ENCODE data around the gene LRRC27.

The LRRC27 gene

GRCh38 chr10:132404169-132404880, 72.3 kb downstream of the LRRC27 start:
- ATAC-seq = no peak

- no peak for ATAC-seq
Observed at GRCh38 chr10:132404911-132405462, 73.0 kb downstream of the LRRC27 start.

- no peak for ATAC-seq
Observed at GRCh38 chr10:132405463-132405991, 73.5 kb downstream of the LRRC27 start.

GRCh38 chr10:132406181-132406580, 74.2 kb downstream of the LRRC27 start:
- ATAC-seq = no peak

- no peak for ATAC-seq
Observed at GRCh38 chr10:132406750-132407149, 74.8 kb downstream of the LRRC27 start.

GRCh38 chr10:132407243-132407746, 75.3 kb downstream of the LRRC27 start:
- no peak for ATAC-seq

GRCh38 chr10:132407846-132408278, 75.9 kb downstream of the LRRC27 start:
- no peak for ATAC-seq

GRCh38 chr10:132408367-132408781, 76.4 kb downstream of the LRRC27 start:
- no peak for ATAC-seq

- no peak for ATAC-seq
Observed at GRCh38 chr10:132408823-132409666, 77.1 kb downstream of the LRRC27 start.

- no peak for ATAC-seq
Observed at GRCh38 chr10:132409667-132410028, 77.7 kb downstream of the LRRC27 start.

- ATAC-seq = no peak
Observed at GRCh38 chr10:132410056-132410778, 78.2 kb downstream of the LRRC27 start.

GRCh38 chr10:132410779-132411532, 79.0 kb downstream of the LRRC27 start:
- ATAC-seq = no peak

GRCh38 chr10:132411561-132412253, 79.7 kb downstream of the LRRC27 start:
- ATAC-seq = no peak

- ATAC-seq = no peak
Observed at GRCh38 chr10:132412316-132413192, 80.6 kb downstream of the LRRC27 start.

- no peak for ATAC-seq
Observed at GRCh38 chr10:132413226-132414205, 81.5 kb downstream of the LRRC27 start.

GRCh38 chr10:132414402-132415016, 82.5 kb downstream of the LRRC27 start:
- no peak for ATAC-seq

- no peak for ATAC-seq
Observed at GRCh38 chr10:132415255-132415654, 83.3 kb downstream of the LRRC27 start.

GRCh38 chr10:132415956-132416355, 84.0 kb downstream of the LRRC27 start:
- ATAC-seq = no peak

Measured in activated CD4-positive, CD25-positive, alpha-beta regulatory T cell treated with anti-CD3 and anti-CD28 coated beads, Interleukin-2, amount 50 U/mL, for 24 hours (primary cell).